Glutamatergic neuron (in vitro differentiated cells): ENCODE measurements around the gene CLEC4G. TPM values are rescaled to one million over a fixed set of nuclear protein-coding genes. Genes with fewer than 3 reads are reported as not detected.
"Not testable (repeated sequence)": the region's sequence is repeated elsewhere in the genome, so short reads cannot be mapped to it uniquely, and the experiment has no call there.

Experiments
- DNase-seq: peaks from one replicate; pipeline ENCODE4 v3.0.0; 2022
- H3K27ac Mint-ChIP-seq: one replicate; pipeline ENCODE4 v1.8.0; 2020; ENCODE audit warnings: mild to moderate bottlenecking, mixed read lengths, inconsistent platforms; ENCODE audit not compliant: unreplicated experiment
- H3K27me3 Mint-ChIP-seq: one replicate; pipeline ENCODE4 v1.8.0; 2020; ENCODE audit warnings: mild to moderate bottlenecking, moderate library complexity, mixed read lengths, inconsistent platforms; ENCODE audit not compliant: unreplicated experiment
- H3K36me3 Mint-ChIP-seq: one replicate; pipeline ENCODE4 v1.8.0; 2020; ENCODE audit warnings: mild to moderate bottlenecking, mixed read lengths, inconsistent platforms; ENCODE audit not compliant: unreplicated experiment
- H3K4me1 Mint-ChIP-seq: one replicate; pipeline ENCODE4 v1.8.0; 2020; ENCODE audit warnings: mild to moderate bottlenecking, low read depth, mixed read lengths, inconsistent platforms; ENCODE audit not compliant: unreplicated experiment
- H3K4me3 Mint-ChIP-seq: one replicate; pipeline ENCODE4 v1.8.0; 2020; ENCODE audit warnings: mild to moderate bottlenecking, mixed read lengths, inconsistent platforms; ENCODE audit not compliant: unreplicated experiment
- H3K9me3 Mint-ChIP-seq: one replicate; pipeline ENCODE4 v1.8.0; 2020; ENCODE audit warnings: mild to moderate bottlenecking, moderate library complexity, mixed read lengths, inconsistent platforms; ENCODE audit not compliant: unreplicated experiment
- total RNA-seq: library from RNA; stranded (reverse); fragmentation: NEBNext Ultra II Directional; extraction: Animal tissue kit (Norgen Biotek cat#: 25700); gene quantifications from one replicate; pipeline ENCODE4 v1.2.1, GENCODE V29; 2021; ENCODE audit not compliant: unreplicated experiment
- TF ChIP-seq, protein P1 (sequence below): fragments of 200-600 bp; sonication (generic); IDR thresholded peaks from one replicate; pipeline ENCODE4 v1.5.0; 2021; ENCODE audit not compliant: partially characterized antibody, unreplicated experiment

CLEC4G gene
- total RNA-seq, 1 donor from 2014 or later = 14.8 TPM

DNA sequence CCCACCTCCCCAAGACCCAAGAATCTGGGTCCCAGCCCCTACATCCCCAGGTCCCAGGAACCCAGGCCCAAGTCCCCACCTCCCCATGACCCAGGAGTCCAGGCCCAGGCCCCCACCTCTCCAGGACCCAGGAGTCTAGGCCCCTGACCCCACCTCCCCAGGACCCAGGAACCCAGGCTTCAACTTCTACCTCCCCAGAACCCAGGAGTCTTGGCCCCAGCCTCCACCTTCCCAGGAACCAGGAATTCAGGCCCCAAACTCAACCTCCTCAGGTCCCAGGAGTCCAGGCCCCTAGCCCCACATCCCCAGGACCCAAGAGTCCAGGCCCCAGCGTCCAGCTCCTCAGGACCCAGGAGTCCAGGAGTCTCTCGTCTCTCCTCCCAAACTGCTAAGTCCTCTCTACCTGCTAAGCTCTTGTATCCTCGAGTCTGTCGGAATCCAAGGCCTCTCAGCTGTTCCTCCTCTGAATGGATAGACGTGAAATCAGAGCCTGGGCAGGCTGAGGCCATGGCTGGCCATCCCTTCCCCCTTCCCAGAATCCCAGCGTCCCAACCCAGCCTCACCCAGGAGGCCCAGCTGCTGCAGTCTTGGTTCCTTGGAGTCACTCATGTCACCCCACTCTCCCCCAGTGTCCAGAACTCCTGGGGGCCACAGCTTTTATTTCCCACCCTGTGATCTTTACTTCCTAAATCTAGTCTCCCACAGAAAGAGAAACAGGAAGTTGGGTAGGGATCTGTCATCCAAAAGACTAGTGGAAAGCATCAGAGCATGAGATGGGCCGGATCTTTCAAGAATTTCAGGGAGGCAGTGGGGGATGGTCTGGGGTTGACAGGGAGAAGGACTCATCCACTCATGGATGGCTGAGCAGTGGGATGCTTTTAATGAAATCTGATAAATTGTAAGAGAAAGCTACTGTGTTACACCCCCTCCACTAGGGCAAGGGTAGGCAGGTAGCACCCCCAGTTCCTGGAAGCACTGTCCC is 15.3 kb upstream of the CLEC4G start, which contains the start of gene CD209:
Gene CD209 (minus strand): TSS at position 632 of the 982 bp plus-strand sequence. CDS start 23 bp downstream, at position 609.
- no peak for DNase-seq
- peaks cover 20% of the 10 kb centered on the region for H3K4me1 Mint-ChIP-seq
- H3K36me3 Mint-ChIP-seq = peaks cover 6% of the 10 kb centered on the region
- TF ChIP-seq, protein P1, sequence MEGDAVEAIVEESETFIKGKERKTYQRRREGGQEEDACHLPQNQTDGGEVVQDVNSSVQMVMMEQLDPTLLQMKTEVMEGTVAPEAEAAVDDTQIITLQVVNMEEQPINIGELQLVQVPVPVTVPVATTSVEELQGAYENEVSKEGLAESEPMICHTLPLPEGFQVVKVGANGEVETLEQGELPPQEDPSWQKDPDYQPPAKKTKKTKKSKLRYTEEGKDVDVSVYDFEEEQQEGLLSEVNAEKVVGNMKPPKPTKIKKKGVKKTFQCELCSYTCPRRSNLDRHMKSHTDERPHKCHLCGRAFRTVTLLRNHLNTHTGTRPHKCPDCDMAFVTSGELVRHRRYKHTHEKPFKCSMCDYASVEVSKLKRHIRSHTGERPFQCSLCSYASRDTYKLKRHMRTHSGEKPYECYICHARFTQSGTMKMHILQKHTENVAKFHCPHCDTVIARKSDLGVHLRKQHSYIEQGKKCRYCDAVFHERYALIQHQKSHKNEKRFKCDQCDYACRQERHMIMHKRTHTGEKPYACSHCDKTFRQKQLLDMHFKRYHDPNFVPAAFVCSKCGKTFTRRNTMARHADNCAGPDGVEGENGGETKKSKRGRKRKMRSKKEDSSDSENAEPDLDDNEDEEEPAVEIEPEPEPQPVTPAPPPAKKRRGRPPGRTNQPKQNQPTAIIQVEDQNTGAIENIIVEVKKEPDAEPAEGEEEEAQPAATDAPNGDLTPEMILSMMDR = no peak
- peaks cover 13% of the 10 kb centered on the region for H3K9me3 Mint-ChIP-seq
- peak within 1 kb of the TSS; percentile 16 for H3K27ac Mint-ChIP-seq
- H3K4me3 Mint-ChIP-seq = no peak within 1 kb of the TSS
- H3K27me3 Mint-ChIP-seq = peaks cover 4% of the 10 kb centered on the region

DNA sequence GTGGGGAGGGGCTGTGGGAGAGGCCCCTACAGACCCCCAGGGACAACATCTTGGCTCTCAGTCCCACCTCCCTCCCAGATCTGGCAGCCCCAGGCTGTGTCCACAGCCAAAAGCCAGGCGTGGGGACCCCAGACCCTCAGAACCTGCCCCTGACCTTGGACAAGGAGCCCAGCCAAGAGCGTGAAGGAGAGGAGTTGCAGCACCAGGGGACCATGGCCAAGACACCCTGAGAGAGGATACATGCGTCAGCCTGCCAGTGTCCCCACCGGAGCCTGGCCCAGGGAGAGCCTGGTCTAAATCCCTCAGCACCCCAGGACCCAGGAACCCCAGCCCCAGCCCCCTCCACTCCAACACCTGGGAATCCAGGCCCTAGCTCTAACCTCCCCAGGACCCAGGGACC is 14.4 kb upstream of the CLEC4G start:
- not testable (repeated sequence) for DNase-seq, H3K27ac Mint-ChIP-seq, H3K27me3 Mint-ChIP-seq, H3K36me3 Mint-ChIP-seq, H3K4me3 Mint-ChIP-seq
- Mint-ChIP-seq H3K4me1 (peaks cover 25% of the 10 kb centered on the region), H3K9me3 (peaks cover 12% of the 10 kb centered on the region)

DNA sequence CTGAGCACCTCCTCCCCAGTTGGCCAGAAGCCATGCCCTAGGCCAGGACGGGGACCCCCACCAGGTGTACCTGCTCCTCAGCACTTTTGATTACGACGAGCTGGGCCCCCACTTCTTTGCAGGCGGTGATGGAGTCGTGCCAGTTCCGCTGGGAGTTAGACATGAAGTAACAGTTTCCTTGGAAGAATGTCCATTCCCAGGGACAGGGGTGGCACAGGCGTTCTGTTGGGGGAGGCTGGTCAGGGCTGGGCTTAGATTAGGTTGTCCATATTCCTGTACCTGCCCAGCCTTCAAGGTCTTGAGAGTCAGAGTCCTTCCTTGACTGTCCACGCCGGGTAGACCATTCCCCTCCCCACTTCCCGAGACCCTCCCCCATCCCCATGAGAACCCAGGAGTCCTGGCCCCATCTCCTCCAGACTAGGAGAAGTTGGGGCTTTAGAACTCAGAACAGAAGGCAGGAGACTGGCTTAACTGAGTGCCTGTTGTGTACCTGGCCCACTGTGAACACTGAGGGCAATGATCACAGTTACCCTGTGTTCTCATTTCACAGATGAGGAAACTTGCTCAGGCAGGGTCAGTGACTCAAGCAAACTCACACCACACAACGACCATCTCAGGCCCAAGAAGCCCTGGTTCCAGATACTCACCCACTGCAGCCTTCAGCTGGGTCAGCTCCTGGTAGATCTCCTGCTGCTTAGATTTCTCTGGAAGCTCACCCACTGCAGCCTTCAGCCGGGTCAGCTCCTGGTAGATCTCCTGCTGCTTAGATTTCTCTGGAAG is 13.2 kb upstream of the CLEC4G start:
- DNase-seq = no peak
- Mint-ChIP-seq H3K4me1 (peaks cover 25% of the 10 kb centered on the region), H3K36me3 (peaks cover 5% of the 10 kb centered on the region), H3K9me3 (peaks cover 15% of the 10 kb centered on the region), H3K27me3 (peaks cover 4% of the 10 kb centered on the region), H3K4me3 (peak overlapping the region; percentile 11), H3K27ac (peak overlapping the region; percentile 18)
- TF ChIP-seq, protein P1 = no peak

DNA sequence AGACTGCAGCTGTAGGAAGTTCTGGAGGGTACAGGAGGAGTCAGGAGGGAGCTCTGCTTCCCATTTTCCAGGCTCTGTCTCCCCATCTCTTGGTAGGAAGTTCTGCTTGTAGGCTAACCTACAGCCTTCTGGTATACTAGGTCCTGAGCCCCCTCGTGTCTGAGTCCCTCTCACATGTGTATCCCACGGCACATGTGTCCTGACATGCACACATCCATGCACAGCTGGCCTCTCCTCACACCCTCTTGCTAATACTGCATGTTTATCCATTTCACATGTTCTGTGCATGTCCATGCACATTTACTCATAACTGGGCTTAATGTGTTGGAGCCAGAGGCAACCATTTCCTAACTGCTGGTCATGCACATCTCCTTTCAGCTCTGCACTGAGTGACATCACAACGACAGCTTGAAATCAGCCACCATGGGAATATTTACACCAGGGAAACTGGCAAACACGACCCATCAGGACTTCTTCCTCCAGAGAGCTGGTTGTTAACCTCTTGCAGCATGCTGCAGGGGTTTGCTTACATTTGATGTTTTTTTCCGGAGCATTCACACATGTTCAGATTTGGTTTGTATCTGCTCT is 12.4 kb upstream of the CLEC4G start:
- peaks cover 4% of the 10 kb centered on the region for H3K27me3 Mint-ChIP-seq
- TF ChIP-seq, protein P1 = no peak

DNA sequence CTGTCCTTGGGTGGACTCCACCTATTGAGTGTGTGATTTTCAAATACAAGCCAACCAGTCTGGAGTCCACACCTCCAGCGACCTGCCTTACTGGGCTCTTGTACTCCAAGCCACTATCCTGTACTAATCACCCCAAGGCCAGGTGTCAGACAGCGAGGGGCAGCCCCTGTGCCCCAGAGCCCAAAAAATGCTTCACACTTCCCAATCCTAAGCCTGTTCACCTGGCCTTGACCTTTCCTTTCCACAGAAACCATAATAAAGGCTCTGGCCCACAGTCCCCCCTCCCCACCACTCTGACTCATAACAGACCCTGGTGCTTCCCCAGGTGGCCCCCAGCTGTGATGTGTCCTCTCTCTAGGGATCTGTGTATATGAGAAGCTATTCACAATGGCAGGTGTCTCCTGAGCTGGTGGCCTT is 11.5 kb upstream of the CLEC4G start:
- TF ChIP-seq, protein P1 = no peak
- peak overlapping the region; percentile 95 for H3K27ac Mint-ChIP-seq
- H3K9me3 Mint-ChIP-seq = peaks cover 15% of the 10 kb centered on the region
- peaks cover 5% of the 10 kb centered on the region for H3K36me3 Mint-ChIP-seq
- H3K4me3 Mint-ChIP-seq = peak overlapping the region; percentile 71
- peaks cover 25% of the 10 kb centered on the region for H3K4me1 Mint-ChIP-seq
- DNase-seq = no peak
- peaks cover 4% of the 10 kb centered on the region for H3K27me3 Mint-ChIP-seq

More for the DNA sequence above, 12.4 kb upstream of the CLEC4G start:
- Mint-ChIP-seq H3K4me3 (peak overlapping the region; percentile 46), H3K27ac (peak overlapping the region; percentile 43), H3K9me3 (peaks cover 15% of the 10 kb centered on the region), H3K36me3 (peaks cover 5% of the 10 kb centered on the region), H3K4me1 (peaks cover 25% of the 10 kb centered on the region)
- DNase-seq = no peak
